ENCODE data around the gene PDE6B. TPM values are rescaled to one million over a fixed set of nuclear protein-coding genes. Genes with fewer than 3 reads are reported as not detected.

The PDE6B gene
- total and polyA plus RNA-seq, 2 experiments from 2014 or later, result 3.4 to 5.0 TPM

GRCh38 chr4:679104-679481 is 53.7 kb downstream of the PDE6B start (continued):
- TF ChIP-seq ZNF462 (CRISPR knock-in tag; IDR thresholded peaks at IDR 0.05) (no peak), ETS1 (IDR thresholded peaks at IDR 0.05) (no peak)

- Mint-ChIP-seq H3K27ac (no peak overlapping the region), H3K4me3 (no peak overlapping the region)
Measured at GRCh38 chr4:679629-680028, 54.3 kb downstream of the PDE6B start.

More at GRCh38 chr4:679629-680028, 54.3 kb downstream of the PDE6B start:
- Histone ChIP-seq H3K27ac (ENCODE audit: low read depth) (no peak overlapping the region), H4K20me1 (replicated peaks; ENCODE audit: insufficient read depth) (no peaks in the 10 kb centered on the region), H2AFZ (no peak overlapping the region), H3K27me3 (ENCODE audit: insufficient read depth) (no peaks in the 10 kb centered on the region), H3F3A (replicated peaks; ENCODE audit: low read depth) (peaks cover 16% of the 10 kb centered on the region), H3K9me2 (ENCODE audit: insufficient read depth) (no peaks in the 10 kb centered on the region), H3K4me3 (no peak overlapping the region), H3K4me1 (ENCODE audit: insufficient read depth) (no peaks in the 10 kb centered on the region; the same call in 1 of the 2 replicates), H3K36me3 (ENCODE audit: insufficient read depth) (no peaks in the 10 kb centered on the region), H3K79me2 (replicated peaks; ENCODE audit: insufficient read depth) (no peaks in the 10 kb centered on the region), H3K4me2 (no peak overlapping the region)
- peaks cover 18% of the 10 kb centered on the region for H3K27me3 Mint-ChIP-seq (ENCODE audit: insufficient read depth, low read depth, poor library complexity)
- no peak for ATAC-seq
- DNase-seq (ENCODE audit: low spot score), result no peak
- no peaks in the 10 kb centered on the region for H3K36me3 Mint-ChIP-seq (ENCODE audit: low read depth)
- H3K9me3 Mint-ChIP-seq, result peaks cover 3% of the 10 kb centered on the region; the same call in 1 of the 3 replicates
- peaks cover 8% of the 10 kb centered on the region for H3K4me1 Mint-ChIP-seq
- TF ChIP-seq ETS1 (IDR thresholded peaks at IDR 0.05) (no peak), REST (IDR thresholded peaks at IDR 0.05; ENCODE audit: unreplicated experiment) (no peak)

Data from GM23338 (cell line).